Endothelial cell (in vitro differentiated cells): ENCODE results near the gene NPB. TPM values are rescaled to one million over a fixed set of nuclear protein-coding genes. Genes with fewer than 3 reads are reported as not detected.
"Not testable (repeated sequence)": the region's sequence is repeated elsewhere in the genome, so short reads cannot be mapped to it uniquely, and the experiment has no call there.

ENCODE experiments used
- DNase-seq: peaks from one replicate; pipeline ENCODE4 v3.0.0; 2021; ENCODE audit warnings: low spot score
- H3K27ac Mint-ChIP-seq: one replicate; pipeline ENCODE4 v1.8.0; 2021; ENCODE audit warnings: mixed read lengths, inconsistent platforms; ENCODE audit not compliant: unreplicated experiment
- H3K27me3 Mint-ChIP-seq: one replicate; pipeline ENCODE4 v1.8.0; 2021; ENCODE audit warnings: mild to moderate bottlenecking, moderate library complexity, mixed read lengths, inconsistent platforms; ENCODE audit not compliant: unreplicated experiment
- H3K36me3 Mint-ChIP-seq: one replicate; pipeline ENCODE4 v1.8.0; 2021; ENCODE audit warnings: mild to moderate bottlenecking, low read depth, mixed read lengths, inconsistent platforms; ENCODE audit not compliant: unreplicated experiment
- H3K4me1 Mint-ChIP-seq: one replicate; pipeline ENCODE4 v1.8.0; 2021; ENCODE audit warnings: mild to moderate bottlenecking, mixed read lengths, inconsistent platforms; ENCODE audit not compliant: unreplicated experiment
- H3K4me3 Mint-ChIP-seq: one replicate; pipeline ENCODE4 v1.8.0; 2021; ENCODE audit warnings: mild to moderate bottlenecking, mixed read lengths, inconsistent platforms; ENCODE audit not compliant: unreplicated experiment
- H3K9me3 Mint-ChIP-seq: one replicate; pipeline ENCODE4 v1.8.0; 2021; ENCODE audit warnings: mixed read lengths, inconsistent platforms; ENCODE audit not compliant: unreplicated experiment
- CTCF ChIP-seq: fragments of 200-600 bp; sonication (generic); IDR thresholded peaks from one replicate; pipeline ENCODE4 v1.5.0; 2021; ENCODE audit warnings: antibody characterized with exemption; ENCODE audit not compliant: unreplicated experiment
- total RNA-seq: library from RNA; stranded (reverse); fragmentation: NEBNext Ultra II Directional; extraction: Animal tissue kit (Norgen Biotek cat#: 25700); gene quantifications from one replicate; pipeline ENCODE4 v1.2.1, GENCODE V29; 2021; ENCODE audit not compliant: unreplicated experiment

The NPB gene
- total RNA-seq, 1 donor from 2014 or later: 0.56 TPM

DNA sequence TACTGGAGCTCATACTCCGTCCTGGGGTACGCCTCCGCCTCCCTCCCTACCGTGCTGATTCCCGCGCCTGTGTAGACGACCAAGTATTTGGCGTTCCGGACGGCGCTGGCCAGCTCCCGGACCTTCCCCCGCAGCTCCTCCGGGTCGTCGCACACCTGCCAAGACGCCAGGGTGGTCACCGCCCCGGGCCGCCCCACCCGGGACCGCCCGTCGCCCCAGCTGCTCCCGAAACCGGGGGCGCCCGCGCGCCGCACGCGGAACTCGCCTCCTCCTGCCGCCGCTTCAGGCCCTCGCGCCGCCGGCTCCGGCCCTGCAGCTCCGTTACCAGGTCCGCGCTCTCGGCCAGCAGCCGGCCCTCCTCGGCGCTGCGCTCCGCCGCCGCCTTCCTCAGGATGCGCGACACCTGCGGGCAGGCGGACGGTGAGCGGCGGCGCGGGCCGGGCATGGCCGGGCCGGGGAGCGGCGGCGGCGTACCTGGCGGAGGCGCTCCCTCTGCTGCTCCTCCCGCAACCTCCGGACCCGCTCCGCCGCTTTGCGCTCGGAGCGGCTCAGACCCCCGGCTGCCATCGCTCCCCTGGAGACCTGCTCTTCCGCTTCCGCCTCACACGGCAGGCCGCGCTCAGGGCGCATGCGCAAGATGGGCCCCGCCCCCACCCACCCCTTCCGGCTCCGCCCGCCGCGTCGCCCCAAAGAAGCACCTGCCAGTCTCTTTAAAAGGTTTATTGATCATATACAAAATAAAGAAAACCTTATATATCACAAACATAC is 15.7 kb downstream of the NPB start, which contains the start of gene SIRT7:
SIRT7 (minus strand) TSS at position 612 of the 768 bp plus-strand sequence; CDS start at position 567, 45 bp downstream.
- Mint-ChIP-seq H3K27ac (peak within 1 kb of the TSS; percentile 36), H3K9me3 (no peaks in the 10 kb centered on the region), H3K4me1 (peaks cover 4% of the 10 kb centered on the region), H3K27me3 (peaks cover 21% of the 10 kb centered on the region), H3K4me3 (peak within 1 kb of the TSS; percentile 86), H3K36me3 (peaks cover 30% of the 10 kb centered on the region)
- no peak for TF ChIP-seq CTCF
- peak; percentile 68 for DNase-seq

DNA sequence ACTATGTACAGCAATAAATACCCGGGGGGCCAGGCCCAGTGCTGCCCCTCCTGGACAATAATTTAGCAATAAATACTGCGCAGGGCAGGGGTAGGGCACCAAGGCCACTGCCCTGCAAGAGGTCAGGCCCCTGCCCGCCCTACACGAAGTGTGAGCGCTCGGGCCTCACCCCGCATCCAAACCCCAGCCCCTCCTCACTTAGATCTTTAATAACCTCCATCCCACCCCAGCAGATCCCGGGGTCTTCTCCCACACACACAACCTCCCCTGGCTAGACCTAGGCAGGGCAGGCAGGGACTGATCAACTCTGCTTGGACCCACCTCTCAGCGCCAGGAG is 16.3 kb downstream of the NPB start:
- Mint-ChIP-seq H3K27ac (peak overlapping the region; percentile 36), H3K36me3 (peaks cover 25% of the 10 kb centered on the region), H3K4me3 (peak overlapping the region; percentile 86), H3K27me3 (peaks cover 18% of the 10 kb centered on the region)
- not testable (repeated sequence) for H3K9me3 Mint-ChIP-seq, DNase-seq, H3K4me1 Mint-ChIP-seq

GRCh38 chr17:81918832-81919545 is 17.0 kb downstream of the NPB start:
- peaks cover 15% of the 10 kb centered on the region for H3K27me3 Mint-ChIP-seq
- H3K27ac Mint-ChIP-seq: no peak overlapping the region
- H3K9me3 Mint-ChIP-seq: no peaks in the 10 kb centered on the region
- peaks cover 22% of the 10 kb centered on the region for H3K36me3 Mint-ChIP-seq
- peaks cover 4% of the 10 kb centered on the region for H3K4me1 Mint-ChIP-seq
- no peak for TF ChIP-seq CTCF
- DNase-seq: no peak
- H3K4me3 Mint-ChIP-seq: peak overlapping the region; percentile 86

DNA sequence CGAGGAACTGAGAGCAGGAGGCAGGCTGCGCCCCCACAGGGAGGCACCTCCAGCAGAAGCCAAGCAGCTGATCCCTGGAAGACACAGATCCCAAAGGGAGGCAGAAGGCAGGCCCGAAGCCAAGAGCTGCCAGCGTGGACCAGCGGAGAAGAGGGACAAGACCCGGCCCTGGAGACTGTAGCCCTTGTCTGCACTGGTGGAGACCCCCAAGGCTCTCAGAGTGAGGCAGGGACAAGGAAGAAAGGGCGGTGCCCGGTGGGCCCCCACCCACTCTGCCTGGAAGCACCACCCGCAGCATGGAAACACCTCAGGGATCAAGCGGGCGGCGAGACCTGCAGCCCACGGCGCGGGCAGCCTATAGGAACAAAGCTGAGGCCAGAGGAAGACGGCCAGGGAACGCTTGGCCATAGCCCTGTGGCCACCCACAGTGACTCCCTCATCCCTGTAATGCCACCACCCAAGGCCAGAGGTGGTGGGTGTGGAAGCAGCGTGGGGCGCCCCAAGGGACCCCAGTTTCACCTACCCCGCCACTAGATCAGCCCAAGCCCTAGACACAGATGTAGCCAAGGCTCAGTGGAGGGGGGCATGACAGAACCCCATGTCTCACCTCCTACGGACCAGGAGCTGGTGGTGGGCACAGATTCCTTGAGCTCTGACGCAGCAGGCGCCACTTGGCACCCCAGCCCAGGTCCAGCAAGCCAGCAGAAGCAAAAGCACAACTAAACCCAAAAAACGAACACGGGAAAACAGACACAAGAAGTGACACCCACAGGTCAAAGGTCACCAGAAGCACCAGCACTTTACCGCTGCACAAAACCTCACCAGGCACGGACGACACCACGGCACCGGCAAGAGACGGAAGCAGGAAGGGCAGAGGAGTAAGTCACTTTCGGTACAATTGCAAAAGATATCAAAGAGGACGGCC is 18.8 kb downstream of the NPB start:
- Mint-ChIP-seq H3K27ac (no peak overlapping the region), H3K27me3 (peaks cover 18% of the 10 kb centered on the region), H3K4me1 (peaks cover 10% of the 10 kb centered on the region), H3K36me3 (peaks cover 19% of the 10 kb centered on the region), H3K4me3 (peak overlapping the region; percentile 16), H3K9me3 (no peaks in the 10 kb centered on the region)
- DNase-seq: no peak
- no peak for TF ChIP-seq CTCF

GRCh38 chr17:81921537-81921862 is 19.5 kb downstream of the NPB start:
- peaks cover 22% of the 10 kb centered on the region for H3K27me3 Mint-ChIP-seq
- DNase-seq: no peak
- no peaks in the 10 kb centered on the region for H3K9me3 Mint-ChIP-seq
- no peak for TF ChIP-seq CTCF
- peaks cover 16% of the 10 kb centered on the region for H3K4me1 Mint-ChIP-seq
- H3K4me3 Mint-ChIP-seq: no peak overlapping the region
- H3K27ac Mint-ChIP-seq: no peak overlapping the region
- peaks cover 14% of the 10 kb centered on the region for H3K36me3 Mint-ChIP-seq
